ENCODE data around the gene RBM33.
"Not testable (repeated sequence)": the region's sequence is repeated elsewhere in the genome, so short reads cannot be mapped to it uniquely, and the experiment has no call there.

Gene RBM33

GRCh38 chr7:155610633-155611193 is 33.7 kb upstream of the RBM33 start:
- Histone ChIP-seq H3K4me3 (ENCODE audit: low read depth in 1 of 2, low read length in 2 of 2) (no peak overlapping the region), H2AFZ (ENCODE audit: low read depth, low read length) (no peak overlapping the region), H3K27me3 (ENCODE audit: insufficient read depth, low read length, poor library complexity) (no peaks in the 10 kb centered on the region), H3K27ac (ENCODE audit: low read length) (no peak overlapping the region), H3K9me3 (ENCODE audit: insufficient read depth, low read length, severe bottlenecking) (no peaks in the 10 kb centered on the region), H3K9ac (ENCODE audit: low read depth, low read length) (no peak overlapping the region), H4K20me1 (ENCODE audit: insufficient read depth, low read length) (no peaks in the 10 kb centered on the region), H3K4me1 (ENCODE audit: insufficient read depth, low read length) (no peaks in the 10 kb centered on the region), H3K79me2 (ENCODE audit: insufficient read depth, low read length) (no peaks in the 10 kb centered on the region), H3K36me3 (ENCODE audit: insufficient read depth, low read length) (no peaks in the 10 kb centered on the region), H3K4me2 (ENCODE audit: insufficient read depth, low read length) (no peak overlapping the region)
- no peak for ATAC-seq (ENCODE audit: insufficient read depth, low read depth)
- TF ChIP-seq CTCF (IDR thresholded peaks at IDR 0.05; ENCODE audit: borderline replicate concordance, extremely low read depth, low read length, poor library complexity, severe bottlenecking) (no peak), EZH2 (IDR thresholded peaks at IDR 0.05; ENCODE audit: borderline replicate concordance, low read depth, low read length, severe bottlenecking) (no peak)
- no peak for DNase-seq

DNA sequence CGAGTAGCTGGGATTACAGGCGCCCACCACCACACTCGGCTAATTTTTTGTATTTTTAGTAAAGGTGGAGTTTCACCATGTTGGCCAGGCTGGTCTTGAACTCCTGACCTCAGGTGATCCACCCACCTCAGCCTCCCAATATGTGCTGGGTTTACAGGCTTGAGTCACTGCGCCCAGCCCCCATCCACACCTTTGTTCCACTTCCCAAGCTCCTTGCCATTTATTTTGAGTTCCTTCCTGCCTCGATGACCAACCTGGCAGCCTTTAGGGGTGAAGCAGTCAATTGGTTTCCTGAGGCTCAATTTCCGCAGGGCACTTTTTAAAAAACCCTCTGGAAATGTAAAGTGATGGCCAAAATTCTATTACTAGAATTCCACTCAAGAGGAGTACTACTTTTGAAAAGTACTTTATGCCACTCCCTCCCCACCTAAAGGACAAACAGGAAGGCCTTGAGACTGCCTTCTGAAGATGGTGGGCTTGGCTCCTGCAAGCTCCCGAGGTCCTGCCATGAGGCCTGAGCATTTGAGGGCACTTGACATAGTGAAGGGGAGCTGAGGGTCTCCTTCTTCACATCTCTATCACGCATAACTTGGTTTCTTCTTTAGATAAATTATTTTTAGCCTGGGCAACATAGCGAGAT is 32.5 kb upstream of the RBM33 start:
- H3K9ac ChIP-seq (ENCODE audit: low read depth, low read length) = no peak overlapping the region
- H2AFZ ChIP-seq (ENCODE audit: low read depth, low read length) = no peak overlapping the region
- no peaks in the 10 kb centered on the region for H3K4me1 ChIP-seq (ENCODE audit: insufficient read depth, low read length)
- H3K27me3 ChIP-seq (ENCODE audit: insufficient read depth, low read length, poor library complexity) = no peaks in the 10 kb centered on the region
- H4K20me1 ChIP-seq (ENCODE audit: insufficient read depth, low read length) = no peaks in the 10 kb centered on the region
- H3K9me3 ChIP-seq (ENCODE audit: insufficient read depth, low read length, severe bottlenecking) = no peaks in the 10 kb centered on the region
- no peak overlapping the region for H3K4me2 ChIP-seq (ENCODE audit: insufficient read depth, low read length)
- TF ChIP-seq CTCF (IDR thresholded peaks at IDR 0.05; ENCODE audit: borderline replicate concordance, extremely low read depth, low read length, poor library complexity, severe bottlenecking) (no peak), EZH2 (IDR thresholded peaks at IDR 0.05; ENCODE audit: borderline replicate concordance, low read depth, low read length, severe bottlenecking) (no peak)
- H3K4me3 ChIP-seq (ENCODE audit: low read depth in 1 of 2, low read length in 2 of 2) = no peak overlapping the region
- no peak for DNase-seq
- no peaks in the 10 kb centered on the region for H3K36me3 ChIP-seq (ENCODE audit: insufficient read depth, low read length)
- no peaks in the 10 kb centered on the region for H3K79me2 ChIP-seq (ENCODE audit: insufficient read depth, low read length)
- no peak for ATAC-seq (ENCODE audit: insufficient read depth, low read depth)
- H3K27ac ChIP-seq (ENCODE audit: low read length) = no peak overlapping the region

DNA sequence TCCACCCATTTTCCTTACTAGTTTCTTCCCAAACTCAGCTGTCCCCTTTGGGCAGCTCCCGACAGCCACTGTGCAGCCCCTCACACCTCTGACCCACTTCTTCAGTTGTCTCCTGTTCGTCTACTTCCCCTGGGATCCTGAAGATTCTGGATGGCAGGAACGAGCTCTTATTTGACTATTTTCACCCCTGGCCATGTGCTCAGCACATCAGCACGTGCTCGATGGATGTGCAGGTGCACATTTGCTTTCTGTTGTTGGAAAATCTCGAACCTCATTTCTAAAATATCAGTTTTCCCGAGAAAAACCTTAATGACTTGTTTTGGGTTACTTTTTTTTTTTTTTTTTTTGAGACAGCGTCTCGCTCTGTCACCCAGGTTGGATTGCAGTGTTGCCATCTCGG is 31.8 kb upstream of the RBM33 start:
- no peak for TF ChIP-seq CTCF (IDR thresholded peaks at IDR 0.05; ENCODE audit: borderline replicate concordance, extremely low read depth, low read length, poor library complexity, severe bottlenecking)
- no peak for TF ChIP-seq EZH2 (IDR thresholded peaks at IDR 0.05; ENCODE audit: borderline replicate concordance, low read depth, low read length, severe bottlenecking)
- DNase-seq = no peak
- no peaks in the 10 kb centered on the region for H3K4me1 ChIP-seq (ENCODE audit: insufficient read depth, low read length)
- no peak overlapping the region for H3K27ac ChIP-seq (ENCODE audit: low read length)
- no peak overlapping the region for H3K4me3 ChIP-seq (ENCODE audit: low read depth in 1 of 2, low read length in 2 of 2)
- H2AFZ ChIP-seq (ENCODE audit: low read depth, low read length) = no peak overlapping the region
- H3K9me3 ChIP-seq (ENCODE audit: insufficient read depth, low read length, severe bottlenecking) = no peaks in the 10 kb centered on the region
- H3K4me2 ChIP-seq (ENCODE audit: insufficient read depth, low read length) = no peak overlapping the region
- H3K9ac ChIP-seq (ENCODE audit: low read depth, low read length) = no peak overlapping the region
- H4K20me1 ChIP-seq (ENCODE audit: insufficient read depth, low read length) = no peaks in the 10 kb centered on the region
- no peaks in the 10 kb centered on the region for H3K79me2 ChIP-seq (ENCODE audit: insufficient read depth, low read length)
- no peaks in the 10 kb centered on the region for H3K36me3 ChIP-seq (ENCODE audit: insufficient read depth, low read length)
- ATAC-seq (ENCODE audit: insufficient read depth, low read depth) = no peak
- no peaks in the 10 kb centered on the region for H3K27me3 ChIP-seq (ENCODE audit: insufficient read depth, low read length, poor library complexity)

- not testable (repeated sequence) for H4K20me1 ChIP-seq (ENCODE audit: insufficient read depth, low read length); H3K27ac ChIP-seq (ENCODE audit: low read length); H2AFZ ChIP-seq (ENCODE audit: low read depth, low read length); H3K9ac ChIP-seq (ENCODE audit: low read depth, low read length); H3K4me2 ChIP-seq (ENCODE audit: insufficient read depth, low read length); DNase-seq; H3K4me3 ChIP-seq (ENCODE audit: low read depth in 1 of 2, low read length in 2 of 2); H3K9me3 ChIP-seq (ENCODE audit: insufficient read depth, low read length, severe bottlenecking); H3K36me3 ChIP-seq (ENCODE audit: insufficient read depth, low read length); H3K79me2 ChIP-seq (ENCODE audit: insufficient read depth, low read length); H3K4me1 ChIP-seq (ENCODE audit: insufficient read depth, low read length); ATAC-seq (ENCODE audit: insufficient read depth, low read depth); H3K27me3 ChIP-seq (ENCODE audit: insufficient read depth, low read length, poor library complexity)
These were observed 29.4 kb upstream of the RBM33 start for GRCh38 chr7:155615085-155615484.
